ENCODE data around the gene UQCR10.

Gene UQCR10

DNA sequence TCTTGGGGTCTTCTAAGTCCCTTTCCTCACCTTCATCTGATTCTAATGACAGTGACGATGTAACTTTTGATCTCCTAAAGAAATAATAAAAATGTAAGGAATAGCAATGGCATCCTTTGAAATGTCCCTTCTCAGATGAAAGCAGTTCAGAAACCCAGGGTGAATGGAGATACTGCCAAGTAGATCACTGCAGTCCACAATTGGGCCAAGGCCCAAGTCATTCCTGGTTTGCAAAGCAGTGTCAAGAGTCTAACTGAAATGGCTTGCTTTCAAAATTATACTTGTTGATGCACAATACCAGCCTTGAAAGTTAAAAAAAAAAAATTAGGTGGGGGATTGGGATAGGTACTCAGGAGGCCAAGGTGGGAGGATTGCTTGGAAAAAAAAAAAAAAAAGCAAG is 50.6 kb downstream of the UQCR10 start:
- Histone ChIP-seq H3K4me1 (ENCODE audit: insufficient read depth, low read length) (no peaks in the 10 kb centered on the region), H3K9me3 (ENCODE audit: low read length) (no peaks in the 10 kb centered on the region), H3K27me3 (ENCODE audit: insufficient read depth, low read length) (no peaks in the 10 kb centered on the region), H2AFZ (ENCODE audit: low read depth, low read length) (no peak overlapping the region), H3K36me3 (ENCODE audit: insufficient read depth, low read length) (peaks cover 72% of the 10 kb centered on the region), H3K4me3 (ENCODE audit: low read length) (no peak overlapping the region)

DNA sequence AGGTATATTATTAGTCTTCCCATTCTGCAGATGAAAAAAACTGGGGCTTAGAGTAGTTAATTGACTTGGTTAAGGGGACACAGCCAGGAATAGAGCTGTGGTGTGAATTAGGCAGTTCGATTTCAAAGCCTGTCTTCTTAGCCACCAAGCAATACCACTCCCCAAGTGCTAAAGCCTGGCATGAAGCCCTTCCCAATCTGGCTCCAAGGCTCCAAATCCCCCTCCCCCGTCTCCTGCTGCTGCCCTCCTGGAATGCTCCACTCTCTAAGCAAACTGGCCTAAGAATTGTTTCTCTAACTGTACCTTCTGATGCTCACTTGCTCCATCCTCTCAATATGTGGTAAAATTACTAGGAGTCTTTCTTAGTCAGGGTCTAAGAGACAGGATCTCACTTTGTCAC is 52.3 kb downstream of the UQCR10 start:
- no peaks in the 10 kb centered on the region for H3K27me3 ChIP-seq (ENCODE audit: insufficient read depth, low read length)
- no peaks in the 10 kb centered on the region for H3K4me1 ChIP-seq (ENCODE audit: insufficient read depth, low read length)
- peaks cover 72% of the 10 kb centered on the region for H3K36me3 ChIP-seq (ENCODE audit: insufficient read depth, low read length)
- H2AFZ ChIP-seq (ENCODE audit: low read depth, low read length), result no peak overlapping the region
- H3K4me3 ChIP-seq (ENCODE audit: low read length), result no peak overlapping the region
- H3K9me3 ChIP-seq (ENCODE audit: low read length), result no peaks in the 10 kb centered on the region

All from neuron (in vitro differentiated cells).